ENCODE data around the gene CBARP.

Gene CBARP

GRCh38 chr19:1279782-1280341, 42.1 kb upstream of the CBARP start:
- no peak overlapping the region for H3K4me3 ChIP-seq (ENCODE audit: low read length)

GRCh38 chr19:1278713-1279660, 41.2 kb upstream of the CBARP start:
- TF ChIP-seq CTCF (IDR thresholded peaks at IDR 0.05; ENCODE audit: low read depth, low read length) (no peak), EZH2phosphoT487 (IDR thresholded peaks at IDR 0.05; ENCODE audit: low read depth) (no peak)
- Histone ChIP-seq H3K4me2 (ENCODE audit: low read length) (no peak overlapping the region), H3K9ac (ENCODE audit: low read length) (no peak overlapping the region), H2AFZ (ENCODE audit: low read depth, low read length) (no peak overlapping the region), H3K36me3 (replicated peaks; ENCODE audit: low read depth, low read length) (peaks cover 24% of the 10 kb centered on the region), H3K27ac (ENCODE audit: low read length) (no peak overlapping the region), H3K4me3 (ENCODE audit: low read length) (no peak overlapping the region), H3K79me2 (ENCODE audit: low read length) (peaks cover 25% of the 10 kb centered on the region), H4K20me1 (ENCODE audit: insufficient read depth, low read length) (peaks cover 5% of the 10 kb centered on the region; the same call in 1 of the 2 replicates), H3K9me3 (ENCODE audit: insufficient read depth, low read length) (no peaks in the 10 kb centered on the region), H3K4me1 (ENCODE audit: low read length) (peaks cover 17% of the 10 kb centered on the region), H3K27me3 (ENCODE audit: low read depth, low read length) (peaks cover 6% of the 10 kb centered on the region; the same call in 1 of the 2 replicates)

More at GRCh38 chr19:1279782-1280341, 42.1 kb upstream of the CBARP start:
- no peak overlapping the region for H3K27ac ChIP-seq (ENCODE audit: low read length)
- no peak overlapping the region for H3K9ac ChIP-seq (ENCODE audit: low read length)
- no peak overlapping the region for H3K4me2 ChIP-seq (ENCODE audit: low read length)
- H3K27me3 ChIP-seq (ENCODE audit: low read depth, low read length), result peaks cover 9% of the 10 kb centered on the region; the same call in 1 of the 2 replicates
- TF ChIP-seq EZH2phosphoT487 (IDR thresholded peaks at IDR 0.05; ENCODE audit: low read depth) (no peak), CTCF (IDR thresholded peaks at IDR 0.05; ENCODE audit: low read depth, low read length) (peak; percentile 98)
- H4K20me1 ChIP-seq (ENCODE audit: insufficient read depth, low read length), result peaks cover 5% of the 10 kb centered on the region; the same call in 1 of the 2 replicates
- H2AFZ ChIP-seq (ENCODE audit: low read depth, low read length), result no peak overlapping the region
- peaks cover 12% of the 10 kb centered on the region for H3K4me1 ChIP-seq (ENCODE audit: low read length)
- no peaks in the 10 kb centered on the region for H3K9me3 ChIP-seq (ENCODE audit: insufficient read depth, low read length)
- H3K36me3 ChIP-seq (replicated peaks; ENCODE audit: low read depth, low read length), result peaks cover 15% of the 10 kb centered on the region
- H3K79me2 ChIP-seq (ENCODE audit: low read length), result peaks cover 16% of the 10 kb centered on the region

- no peak for TF ChIP-seq CTCF (IDR thresholded peaks at IDR 0.05; ENCODE audit: low read depth, low read length)
- H3K4me1 ChIP-seq (ENCODE audit: low read length), result peaks cover 17% of the 10 kb centered on the region
- peaks cover 30% of the 10 kb centered on the region for H3K79me2 ChIP-seq (ENCODE audit: low read length)
- H2AFZ ChIP-seq (ENCODE audit: low read depth, low read length), result no peak overlapping the region
- no peak overlapping the region for H3K4me2 ChIP-seq (ENCODE audit: low read length)
- H3K9ac ChIP-seq (ENCODE audit: low read length), result no peak overlapping the region
- peaks cover 5% of the 10 kb centered on the region; the same call in 1 of the 2 replicates for H4K20me1 ChIP-seq (ENCODE audit: insufficient read depth, low read length)
- no peak overlapping the region for H3K4me3 ChIP-seq (ENCODE audit: low read length)
- no peaks in the 10 kb centered on the region for H3K9me3 ChIP-seq (ENCODE audit: insufficient read depth, low read length)
- H3K36me3 ChIP-seq (replicated peaks; ENCODE audit: low read depth, low read length), result peaks cover 33% of the 10 kb centered on the region
- peaks cover under 1% of the 10 kb centered on the region; the same call in 1 of the 2 replicates for H3K27me3 ChIP-seq (ENCODE audit: low read depth, low read length)
- no peak overlapping the region for H3K27ac ChIP-seq (ENCODE audit: low read length)
Measured at GRCh38 chr19:1278074-1278473, 40.3 kb upstream of the CBARP start.

GRCh38 chr19:1277061-1277460, 39.3 kb upstream of the CBARP start:
- H3K4me2 ChIP-seq (ENCODE audit: low read length), result peak overlapping the region; percentile 82
- H3K9me3 ChIP-seq (ENCODE audit: insufficient read depth, low read length), result no peaks in the 10 kb centered on the region

More at GRCh38 chr19:1277061-1277460, 39.3 kb upstream of the CBARP start:
- no peak overlapping the region for H3K27ac ChIP-seq (ENCODE audit: low read length)
- TF ChIP-seq EZH2phosphoT487 (IDR thresholded peaks at IDR 0.05; ENCODE audit: low read depth), result no peak
- H3K79me2 ChIP-seq (ENCODE audit: low read length), result peaks cover 40% of the 10 kb centered on the region
- H3K27me3 ChIP-seq (ENCODE audit: low read depth, low read length), result no peaks in the 10 kb centered on the region
- peaks cover 5% of the 10 kb centered on the region; the same call in 1 of the 2 replicates for H4K20me1 ChIP-seq (ENCODE audit: insufficient read depth, low read length)
- H3K36me3 ChIP-seq (replicated peaks; ENCODE audit: low read depth, low read length), result peaks cover 43% of the 10 kb centered on the region
- H2AFZ ChIP-seq (ENCODE audit: low read depth, low read length), result no peak overlapping the region
- H3K4me1 ChIP-seq (ENCODE audit: low read length), result peaks cover 17% of the 10 kb centered on the region
- H3K4me3 ChIP-seq (ENCODE audit: low read length), result no peak overlapping the region
- H3K9ac ChIP-seq (ENCODE audit: low read length), result no peak overlapping the region
